CD4-positive, alpha-beta T cell (primary cell): Measurements from ENCODE around the gene SH2D7. TPM values are rescaled to one million over a fixed set of nuclear protein-coding genes. Genes with fewer than 3 reads are reported as not detected.

Source experiments
- ATAC-seq: fragments of 200-7000 bp; cut with Tn5 transposase; one replicate; pipeline ENCODE4 v1.10.0; 2022; ENCODE audit warnings: mild to moderate bottlenecking; ENCODE audit not compliant: poor library complexity
- CTCF ChIA-PET: fragments of 350-600 bp; sonication (Branson Sonifier 250); formaldehyde crosslinking; loops from one replicate; lab custom pipeline; 2021; ENCODE audit warnings: antibody characterized with exemption, inconsistent platforms; lab: Charles Lee
- POLR2A ChIA-PET: fragments of 350-600 bp; sonication (Branson Sonifier 250); formaldehyde crosslinking; loops from one replicate; lab custom pipeline; 2021; ENCODE audit warnings: antibody characterized with exemption, inconsistent platforms; lab: Charles Lee
- DNase-seq, 14 experiments: peaks; one replicate each; pipeline ENCODE4 v3.0.0-alpha.2; 2013 to 2020; ENCODE audit warnings: mixed read lengths in 2 of 14
- H3K27ac ChIP-seq, 2 donors: one replicate each; pipeline versions ENCODE4 v1.5.1 to v1.7.0; 2013; ENCODE audit warnings: low read length in 2 of 2, low read depth in 1 of 2, mild to moderate bottlenecking in 1 of 2
- H3K27me3 ChIP-seq, 2 experiments: 1 replicate in 1 of 2; 2 replicates in 1 of 2; pipeline versions ENCODE4 v1.6.1 to v1.7.0; 2013; ENCODE audit warnings: low read length in 2 of 2, control low read depth in 1 of 2, mild to moderate bottlenecking in 1 of 2, moderate library complexity in 1 of 2; ENCODE audit not compliant: insufficient read depth in 2 of 2, control insufficient read depth in 1 of 2
- H3K36me3 ChIP-seq: one replicate; pipeline ENCODE4 v1.6.1; 2013; ENCODE audit warnings: low read length, control low read depth; ENCODE audit not compliant: insufficient read depth
- H3K4me1 ChIP-seq: one replicate; pipeline ENCODE4 v1.6.1; 2013; ENCODE audit warnings: low read length, control low read depth; ENCODE audit not compliant: insufficient read depth
- H3K4me3 ChIP-seq: one replicate; pipeline ENCODE4 v1.5.1; 2013; ENCODE audit warnings: mild to moderate bottlenecking, low read length, moderate library complexity
- H3K9me3 ChIP-seq, 2 experiments: 1 replicate in 1 of 2; 2 replicates in 1 of 2; pipeline versions ENCODE4 v1.6.1 to v1.7.0; 2013; ENCODE audit warnings: low read length in 2 of 2, mild to moderate bottlenecking in 2 of 2, control low read depth in 1 of 2, moderate library complexity in 1 of 2; ENCODE audit not compliant: control insufficient read depth in 1 of 2, insufficient read depth in 1 of 2
- H3K27ac Mint-ChIP-seq: one replicate; pipeline ENCODE4 v1.8.0; 2020; ENCODE audit warnings: mixed read lengths
- H3K27me3 Mint-ChIP-seq: one replicate; pipeline ENCODE4 v1.8.0; 2021; ENCODE audit warnings: mixed read lengths
- H3K36me3 Mint-ChIP-seq: one replicate; pipeline ENCODE4 v1.8.0; 2021; ENCODE audit warnings: low read depth, mixed read lengths
- H3K4me1 Mint-ChIP-seq: one replicate; pipeline ENCODE4 v1.8.0; 2021; ENCODE audit warnings: low read depth, mixed read lengths
- H3K4me3 Mint-ChIP-seq: one replicate; pipeline ENCODE4 v1.8.0; 2020; ENCODE audit warnings: mild to moderate bottlenecking, mixed read lengths
- H3K9me3 Mint-ChIP-seq: one replicate; pipeline ENCODE4 v1.8.0; 2020; ENCODE audit warnings: mixed read lengths
- intact Hi-C, 2 experiments: fragments of 100-400 bp; cut with DNase I in 1 of 2; cut with micrococcal nuclease in 1 of 2; formaldehyde crosslinking; loops; one replicate each; pipeline versions ENCODE4 v1.15.1 to v1.9.0; 2023 to 2025; cut with DNase I, micrococcal nuclease
- total RNA-seq, 174 experiments: library from RNA in 2 of 174; stranded (reverse) in 2 of 174; gene quantifications; one replicate each; pipeline ENCODE4 v1.2.3 and lab custom pipeline; 2021 to 2026
- TF ChIP-seq, protein P1 (sequence below): fragments of 200-600 bp; IDR thresholded peaks from one replicate; pipeline ENCODE4 v1.8.0; 2022; ENCODE audit warnings: antibody characterized with exemption, mild to moderate bottlenecking

The SH2D7 gene
- total RNA-seq, 2 experiments from 2014 or later: not detected

DNA sequence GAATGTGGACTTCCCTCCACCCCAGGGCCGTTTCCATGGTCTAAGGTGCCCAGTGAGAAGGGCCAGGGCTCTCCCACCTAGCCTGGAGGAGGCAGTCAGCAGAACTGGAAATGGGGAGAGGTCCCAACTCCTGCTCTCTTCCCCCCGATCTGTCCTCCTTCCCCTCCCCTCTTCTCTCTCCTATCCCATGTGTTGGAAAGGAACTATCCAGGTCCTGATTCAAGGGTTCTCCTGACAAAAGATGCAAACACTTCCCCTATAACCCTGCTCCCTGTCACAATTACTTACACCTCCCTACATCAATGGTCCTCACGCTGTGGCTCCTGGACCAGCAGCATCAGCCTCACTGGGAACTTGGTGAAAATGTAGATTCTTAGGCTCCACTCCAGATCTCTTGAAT, 32.9 kb downstream of the SH2D7 start:
- intact Hi-C loops: no loop called here
- ChIA-PET CTCF (no interaction called here), POLR2A (no interaction called here)
- H3K27me3 Mint-ChIP-seq: no peaks in the 10 kb centered on the region
- no peaks in the 10 kb centered on the region for H3K9me3 ChIP-seq
- peaks cover 5% of the 10 kb centered on the region for H3K4me1 Mint-ChIP-seq
- no peaks in the 10 kb centered on the region for H3K36me3 Mint-ChIP-seq
- TF ChIP-seq, protein P1, sequence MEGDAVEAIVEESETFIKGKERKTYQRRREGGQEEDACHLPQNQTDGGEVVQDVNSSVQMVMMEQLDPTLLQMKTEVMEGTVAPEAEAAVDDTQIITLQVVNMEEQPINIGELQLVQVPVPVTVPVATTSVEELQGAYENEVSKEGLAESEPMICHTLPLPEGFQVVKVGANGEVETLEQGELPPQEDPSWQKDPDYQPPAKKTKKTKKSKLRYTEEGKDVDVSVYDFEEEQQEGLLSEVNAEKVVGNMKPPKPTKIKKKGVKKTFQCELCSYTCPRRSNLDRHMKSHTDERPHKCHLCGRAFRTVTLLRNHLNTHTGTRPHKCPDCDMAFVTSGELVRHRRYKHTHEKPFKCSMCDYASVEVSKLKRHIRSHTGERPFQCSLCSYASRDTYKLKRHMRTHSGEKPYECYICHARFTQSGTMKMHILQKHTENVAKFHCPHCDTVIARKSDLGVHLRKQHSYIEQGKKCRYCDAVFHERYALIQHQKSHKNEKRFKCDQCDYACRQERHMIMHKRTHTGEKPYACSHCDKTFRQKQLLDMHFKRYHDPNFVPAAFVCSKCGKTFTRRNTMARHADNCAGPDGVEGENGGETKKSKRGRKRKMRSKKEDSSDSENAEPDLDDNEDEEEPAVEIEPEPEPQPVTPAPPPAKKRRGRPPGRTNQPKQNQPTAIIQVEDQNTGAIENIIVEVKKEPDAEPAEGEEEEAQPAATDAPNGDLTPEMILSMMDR: no peak
- H3K27ac Mint-ChIP-seq: no peak overlapping the region
- no peaks in the 10 kb centered on the region for H3K36me3 ChIP-seq
- H3K27me3 ChIP-seq: no peaks in the 10 kb centered on the region
- no peaks in the 10 kb centered on the region for H3K4me1 ChIP-seq
- H3K4me3 Mint-ChIP-seq: no peak overlapping the region
- ATAC-seq (no peak), DNase-seq (no peak)
- H3K9me3 Mint-ChIP-seq: no peaks in the 10 kb centered on the region
- H3K27ac ChIP-seq: no peak overlapping the region
- H3K4me3 ChIP-seq: no peak overlapping the region

DNA sequence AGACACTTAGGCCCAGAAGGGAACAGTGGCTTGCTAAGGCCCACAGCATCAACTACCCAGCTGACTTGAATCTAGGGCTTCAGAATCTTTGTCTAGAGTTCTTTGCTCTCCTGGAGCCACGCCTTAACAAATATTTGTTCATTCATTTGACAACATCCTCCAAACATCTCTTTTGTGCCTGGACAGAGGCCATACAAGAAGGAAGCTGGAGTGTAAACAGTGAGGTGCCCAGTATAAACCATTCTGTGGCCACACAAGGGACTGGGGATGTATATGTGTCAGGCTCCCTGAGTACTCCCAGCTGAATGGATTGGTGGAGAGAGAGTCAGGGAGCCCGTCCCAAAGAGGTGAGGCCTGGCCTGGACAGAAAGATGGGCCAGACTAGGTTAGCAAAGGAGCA, 35.5 kb downstream of the SH2D7 start:
- Histone ChIP-seq H3K27ac (no peak overlapping the region), H3K9me3 (no peaks in the 10 kb centered on the region), H3K36me3 (no peaks in the 10 kb centered on the region), H3K27me3 (no peaks in the 10 kb centered on the region), H3K4me3 (no peak overlapping the region), H3K4me1 (peaks cover 18% of the 10 kb centered on the region)
- H3K27ac Mint-ChIP-seq: peak overlapping the region; percentile 73
- peak in 1 of 14 experiments; percentile 9 for DNase-seq
- intact Hi-C loops: no loop called here
- no peak overlapping the region for H3K4me3 Mint-ChIP-seq
- TF ChIP-seq, protein P1: no peak
- ChIA-PET CTCF (interaction anchor here (1.2 to 1.5 kb wide), 2 partner anchors 15 to 68 kb away, joined by 6 to 7 read pairs; no protein-coding TSS in a partner anchor), POLR2A (no interaction called here)
- ATAC-seq: no peak
- H3K27me3 Mint-ChIP-seq: no peaks in the 10 kb centered on the region
- H3K36me3 Mint-ChIP-seq: no peaks in the 10 kb centered on the region
- H3K4me1 Mint-ChIP-seq: peaks cover 22% of the 10 kb centered on the region
- no peaks in the 10 kb centered on the region for H3K9me3 Mint-ChIP-seq

DNA sequence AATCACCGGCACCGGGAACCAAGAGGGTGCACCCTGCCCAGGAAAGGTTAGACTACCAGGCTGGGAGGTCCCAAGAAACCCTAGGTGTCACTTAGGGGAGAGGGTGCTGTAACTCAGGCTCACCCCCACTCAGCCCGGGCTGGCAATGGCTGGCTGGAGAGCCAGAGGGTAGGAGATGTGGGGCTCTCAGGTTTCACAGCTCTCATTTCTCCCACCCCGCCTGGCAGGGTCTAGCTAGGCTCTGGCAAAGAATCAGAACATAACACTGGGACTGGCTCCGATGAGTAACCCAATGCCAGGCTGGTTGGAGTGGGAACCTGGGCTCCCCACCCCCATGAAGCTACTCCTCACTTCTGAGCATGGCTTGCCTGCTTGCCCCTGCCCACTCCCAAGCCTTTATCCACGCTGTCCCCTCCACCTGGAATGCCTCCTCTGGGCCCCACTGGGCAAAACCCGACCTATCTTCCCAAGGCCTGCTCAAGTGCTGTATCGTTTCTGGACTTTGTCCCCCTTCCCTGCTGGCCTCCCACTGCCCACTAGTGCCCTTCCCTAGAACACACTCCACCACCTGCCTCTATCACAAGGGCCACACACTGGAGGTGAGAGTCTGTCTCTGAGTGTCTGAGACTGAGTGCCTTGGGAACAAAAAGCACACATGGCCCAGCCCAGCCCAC, 36.9 kb downstream of the SH2D7 start:
- TF ChIP-seq, protein P1: no peak
- peak overlapping the region in 1 of 2 donors; percentile 39 for H3K27ac ChIP-seq
- no peaks in the 10 kb centered on the region for H3K9me3 ChIP-seq
- H3K9me3 Mint-ChIP-seq: no peaks in the 10 kb centered on the region
- ATAC-seq (no peak), DNase-seq (peak in 2 of 14 experiments; percentile 30 to 46)
- peaks cover 27% of the 10 kb centered on the region for H3K4me1 Mint-ChIP-seq
- ChIA-PET CTCF (interaction anchor here (1.0 kb wide), 1 partner anchor 67 kb away, joined by 3 read pairs; no protein-coding TSS in a partner anchor), POLR2A (interaction anchor here (1.0 kb wide), 1 partner anchor 136 kb away, joined by 3 read pairs; no protein-coding TSS in a partner anchor)
- no peaks in the 10 kb centered on the region for H3K36me3 Mint-ChIP-seq
- H3K27me3 ChIP-seq: no peaks in the 10 kb centered on the region
- intact Hi-C loops: no loop called here
- peaks cover 18% of the 10 kb centered on the region for H3K4me1 ChIP-seq
- no peaks in the 10 kb centered on the region for H3K27me3 Mint-ChIP-seq
- no peaks in the 10 kb centered on the region for H3K36me3 ChIP-seq
- no peak overlapping the region for H3K4me3 Mint-ChIP-seq
- peak overlapping the region; percentile 73 for H3K27ac Mint-ChIP-seq
- H3K4me3 ChIP-seq: no peak overlapping the region
